GM12872 (cell line): Measurements from ENCODE around the gene UMOD.
A peak's percentile ranks its signal among the peaks of the same experiment; 100 is the strongest.

Source experiments
- TF ChIP-seq, protein P1 (sequence below): IDR thresholded peaks from 3 replicates; pipeline ENCODE4 v1.5.1; 2011; ENCODE audit warnings: low read depth, mild to moderate bottlenecking, low read length, moderate library complexity; ENCODE audit not compliant: insufficient read depth

Gene UMOD

GRCh38 chr16:20363191-20363590, 10.7 kb upstream of the UMOD start:
- TF ChIP-seq, protein P1, sequence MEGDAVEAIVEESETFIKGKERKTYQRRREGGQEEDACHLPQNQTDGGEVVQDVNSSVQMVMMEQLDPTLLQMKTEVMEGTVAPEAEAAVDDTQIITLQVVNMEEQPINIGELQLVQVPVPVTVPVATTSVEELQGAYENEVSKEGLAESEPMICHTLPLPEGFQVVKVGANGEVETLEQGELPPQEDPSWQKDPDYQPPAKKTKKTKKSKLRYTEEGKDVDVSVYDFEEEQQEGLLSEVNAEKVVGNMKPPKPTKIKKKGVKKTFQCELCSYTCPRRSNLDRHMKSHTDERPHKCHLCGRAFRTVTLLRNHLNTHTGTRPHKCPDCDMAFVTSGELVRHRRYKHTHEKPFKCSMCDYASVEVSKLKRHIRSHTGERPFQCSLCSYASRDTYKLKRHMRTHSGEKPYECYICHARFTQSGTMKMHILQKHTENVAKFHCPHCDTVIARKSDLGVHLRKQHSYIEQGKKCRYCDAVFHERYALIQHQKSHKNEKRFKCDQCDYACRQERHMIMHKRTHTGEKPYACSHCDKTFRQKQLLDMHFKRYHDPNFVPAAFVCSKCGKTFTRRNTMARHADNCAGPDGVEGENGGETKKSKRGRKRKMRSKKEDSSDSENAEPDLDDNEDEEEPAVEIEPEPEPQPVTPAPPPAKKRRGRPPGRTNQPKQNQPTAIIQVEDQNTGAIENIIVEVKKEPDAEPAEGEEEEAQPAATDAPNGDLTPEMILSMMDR: no peak

DNA sequence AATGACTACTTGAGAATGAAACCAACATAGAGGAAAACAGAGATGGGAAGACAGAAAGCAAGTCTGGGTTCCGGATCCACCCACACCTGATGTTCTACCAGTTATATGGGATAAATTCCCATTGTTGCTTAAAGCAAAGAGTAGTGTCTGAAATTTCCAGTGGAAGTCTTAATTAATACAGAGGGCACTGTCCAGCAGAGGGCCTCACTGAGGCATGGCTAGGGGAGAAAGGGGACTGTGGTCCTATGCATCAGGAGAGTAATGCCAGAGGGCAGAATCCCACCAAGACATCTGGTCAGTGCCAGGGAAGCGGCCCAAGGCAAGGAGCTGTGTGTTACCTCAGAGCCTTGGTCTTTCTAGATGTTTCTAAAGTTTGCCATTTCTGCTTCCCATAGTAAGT, 7.5 kb upstream of the UMOD start:
- TF ChIP-seq, protein P1: peak; percentile 54

GRCh38 chr16:20355114-20355782, 2.7 kb upstream of the UMOD start:
- TF ChIP-seq, protein P1: no peak

DNA sequence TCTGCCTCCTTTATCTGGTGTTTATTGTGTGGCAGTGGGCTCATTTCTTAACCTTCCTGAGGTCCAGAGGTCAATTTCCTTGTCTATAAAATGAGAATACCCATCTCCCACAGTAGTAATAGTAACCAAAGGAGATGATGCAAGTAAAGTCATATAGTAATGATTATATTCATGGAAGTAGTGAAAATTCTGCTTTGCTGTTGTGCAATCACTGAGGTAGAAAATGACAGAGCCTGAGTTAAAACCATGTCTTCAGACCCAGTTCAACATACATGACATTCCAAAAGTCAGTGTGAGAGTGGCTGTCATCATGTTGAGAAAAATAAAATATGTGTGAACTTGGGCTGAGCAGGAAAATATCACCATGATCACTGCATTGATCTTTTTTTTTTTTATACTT, 864 bp upstream of the UMOD start:
- TF ChIP-seq, protein P1: no peak

GRCh38 chr16:20349615-20350014, 2.9 kb downstream of the UMOD start:
- TF ChIP-seq, protein P1: no peak

DNA sequence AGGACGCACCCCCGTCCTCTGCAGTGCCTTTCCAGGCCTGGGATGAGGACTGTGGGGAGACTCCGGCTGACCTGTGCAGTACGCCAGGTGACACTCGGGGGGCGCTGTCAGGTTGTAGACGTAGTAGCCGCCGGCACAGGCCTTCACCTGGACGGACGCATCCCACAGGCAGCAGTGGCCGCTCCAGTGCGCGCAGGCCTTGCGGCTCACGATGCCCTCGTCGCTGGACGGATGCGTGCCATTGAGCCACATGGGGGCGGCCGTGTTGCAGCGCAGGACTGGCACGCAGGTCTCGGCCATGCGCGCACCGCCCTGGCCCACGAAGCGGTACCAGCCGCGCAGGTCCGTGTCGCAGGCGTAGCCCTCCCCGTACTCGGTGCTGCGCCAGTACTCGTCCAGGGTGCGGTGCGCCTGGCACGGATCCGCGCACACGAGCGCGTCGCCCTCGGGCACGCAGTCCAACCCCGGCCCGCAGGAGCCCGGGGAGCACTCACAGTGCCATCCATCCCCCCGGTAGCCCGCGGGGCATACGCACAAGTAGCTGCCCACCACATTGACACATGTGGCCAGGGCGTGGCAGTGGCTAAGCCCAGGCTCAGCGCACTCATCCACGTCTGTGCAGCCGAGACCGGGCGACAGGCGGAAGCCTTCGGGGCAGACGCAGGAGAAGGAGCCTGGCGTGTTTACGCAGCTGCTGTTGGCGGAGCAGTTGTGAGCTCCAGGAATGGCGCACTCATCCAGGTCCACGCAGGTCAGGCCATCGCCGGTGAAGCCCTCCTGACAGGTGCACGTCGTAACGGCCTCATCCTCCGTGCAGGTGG, 3.9 kb downstream of the UMOD start:
- TF ChIP-seq, protein P1: no peak

- TF ChIP-seq, protein P1: no peak
Measured at GRCh38 chr16:20347666-20348364, 4.7 kb downstream of the UMOD start.
